OCI-M1 (cell line): ENCODE results near the gene MET.
"Not testable (repeated sequence)": the region's sequence is repeated elsewhere in the genome, so short reads cannot be mapped to it uniquely, and the experiment has no call there.

Source experiments
- DNase-seq: peaks from one replicate; lab custom pipeline; 2025; lab: John Stamatoyannopoulos, UW

Gene MET

DNA sequence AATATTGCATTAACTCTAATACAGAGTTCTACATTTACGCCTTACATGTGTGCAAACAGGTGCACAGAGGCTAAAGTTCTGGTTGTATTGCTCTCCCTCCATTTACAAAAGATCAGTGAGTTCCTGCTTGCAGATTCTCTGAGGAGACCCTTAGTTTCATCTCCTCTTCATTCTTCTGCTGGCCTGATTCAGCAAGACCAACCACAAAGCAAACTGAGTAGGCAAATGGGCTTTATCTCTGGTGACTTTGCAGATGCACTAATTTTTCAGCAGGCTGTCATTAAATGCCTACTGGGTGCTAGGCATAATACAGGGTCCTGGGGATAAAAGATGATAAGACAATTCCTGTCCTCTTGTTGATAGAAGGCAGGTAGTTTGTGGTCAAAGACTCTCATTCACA lies 56.4 kb downstream of the MET start:
- DNase-seq, result no peak

DNA sequence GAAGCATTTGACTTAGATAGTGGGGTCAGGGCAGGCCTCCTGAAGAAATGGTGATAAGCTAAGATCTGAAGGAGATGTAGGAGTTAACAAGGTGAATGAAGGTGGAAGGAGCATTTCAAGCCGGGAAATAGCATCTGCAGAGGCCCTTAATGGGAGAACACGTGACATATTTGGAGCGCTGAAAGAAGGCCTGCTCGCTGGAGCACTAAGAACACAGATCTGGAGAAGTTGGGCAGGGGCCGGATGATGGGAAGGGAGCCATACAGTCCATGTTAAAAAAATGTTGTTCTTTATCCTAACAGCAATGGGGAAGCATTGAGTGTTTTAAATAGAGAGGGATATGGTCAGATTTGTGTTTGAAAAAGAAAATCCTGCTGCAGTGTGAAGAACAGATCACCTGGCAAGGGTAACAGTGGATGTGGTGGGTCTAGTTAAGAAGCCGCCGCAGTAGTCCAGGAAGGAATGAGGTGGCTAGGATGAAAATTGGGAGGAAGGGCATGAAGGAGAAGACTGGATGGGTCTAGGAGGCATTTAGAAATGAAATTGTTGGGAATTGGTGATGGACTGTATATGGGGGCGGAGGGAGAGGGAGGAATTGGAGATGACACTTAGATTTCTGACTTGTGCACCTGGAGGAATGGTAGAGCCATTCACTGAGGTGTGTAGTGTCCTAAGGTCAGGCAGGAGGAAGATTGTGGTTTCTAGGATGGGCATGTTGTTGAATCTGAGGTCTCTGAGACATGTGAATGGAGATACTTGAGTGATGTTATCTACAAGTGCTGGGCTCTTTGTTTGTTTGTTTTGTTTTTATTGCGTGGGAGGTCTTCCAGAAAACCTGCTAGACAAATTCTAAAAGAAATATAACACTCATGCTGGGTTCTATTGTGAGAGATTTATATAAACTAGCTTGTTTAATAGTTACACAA lies 58.4 kb downstream of the MET start:
- DNase-seq, result no peak

DNA sequence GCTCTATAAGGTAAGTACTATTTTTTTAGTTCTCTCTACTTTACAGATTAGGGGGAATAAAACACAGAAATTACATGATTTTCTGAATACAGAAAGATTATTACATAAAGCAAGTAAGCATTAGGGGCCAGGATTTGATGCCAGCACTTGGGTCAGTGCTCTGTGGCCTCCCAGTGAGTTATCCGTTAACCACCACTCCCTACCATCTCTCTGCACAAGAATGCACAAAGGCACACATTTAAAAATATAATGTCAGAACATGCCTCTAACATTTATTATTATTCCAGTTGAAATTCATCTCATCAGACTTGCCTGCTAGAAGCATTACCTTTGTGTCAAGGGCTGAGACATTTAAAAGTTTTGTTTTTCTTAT lies 59.0 kb downstream of the MET start:
- DNase-seq, result no peak

DNA sequence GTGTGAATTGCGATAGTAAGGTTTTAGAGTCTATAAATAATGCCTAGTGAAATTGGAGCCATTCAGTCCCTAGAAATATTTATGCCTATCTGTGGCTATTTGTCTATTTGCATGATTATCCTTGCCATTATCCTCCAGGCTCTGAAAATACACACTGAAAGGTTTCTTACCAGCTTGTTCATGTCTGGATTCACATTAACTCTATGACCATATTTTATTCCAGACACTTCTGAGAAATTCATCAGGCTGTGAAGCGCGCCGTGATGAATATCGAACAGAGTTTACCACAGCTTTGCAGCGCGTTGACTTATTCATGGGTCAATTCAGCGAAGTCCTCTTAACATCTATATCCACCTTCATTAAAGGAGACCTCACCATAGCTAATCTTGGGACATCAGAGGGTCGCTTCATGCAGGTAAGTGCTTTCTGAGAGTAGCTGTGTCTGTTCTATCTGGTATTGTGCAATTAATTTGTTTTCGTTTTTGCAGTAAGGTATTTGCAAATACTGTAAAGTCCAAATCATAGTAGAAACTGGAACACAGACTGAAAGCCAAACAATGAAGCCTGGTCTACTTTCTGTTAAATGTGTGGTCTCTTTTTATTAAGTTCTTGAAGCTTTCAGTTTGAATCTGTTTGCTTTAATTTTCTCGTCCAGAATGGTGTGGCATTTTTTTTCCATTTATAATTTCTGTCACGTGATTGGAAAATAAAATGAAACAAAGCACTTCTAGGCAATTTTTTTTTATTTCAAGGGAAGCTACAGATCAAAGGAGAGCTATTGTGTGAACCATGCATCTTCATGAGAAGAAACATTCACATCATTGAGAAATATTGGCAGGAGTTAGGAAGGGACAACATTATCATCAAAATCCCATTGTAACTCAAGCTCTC lies 59.7 kb downstream of the MET start:
- DNase-seq, result no peak

DNA sequence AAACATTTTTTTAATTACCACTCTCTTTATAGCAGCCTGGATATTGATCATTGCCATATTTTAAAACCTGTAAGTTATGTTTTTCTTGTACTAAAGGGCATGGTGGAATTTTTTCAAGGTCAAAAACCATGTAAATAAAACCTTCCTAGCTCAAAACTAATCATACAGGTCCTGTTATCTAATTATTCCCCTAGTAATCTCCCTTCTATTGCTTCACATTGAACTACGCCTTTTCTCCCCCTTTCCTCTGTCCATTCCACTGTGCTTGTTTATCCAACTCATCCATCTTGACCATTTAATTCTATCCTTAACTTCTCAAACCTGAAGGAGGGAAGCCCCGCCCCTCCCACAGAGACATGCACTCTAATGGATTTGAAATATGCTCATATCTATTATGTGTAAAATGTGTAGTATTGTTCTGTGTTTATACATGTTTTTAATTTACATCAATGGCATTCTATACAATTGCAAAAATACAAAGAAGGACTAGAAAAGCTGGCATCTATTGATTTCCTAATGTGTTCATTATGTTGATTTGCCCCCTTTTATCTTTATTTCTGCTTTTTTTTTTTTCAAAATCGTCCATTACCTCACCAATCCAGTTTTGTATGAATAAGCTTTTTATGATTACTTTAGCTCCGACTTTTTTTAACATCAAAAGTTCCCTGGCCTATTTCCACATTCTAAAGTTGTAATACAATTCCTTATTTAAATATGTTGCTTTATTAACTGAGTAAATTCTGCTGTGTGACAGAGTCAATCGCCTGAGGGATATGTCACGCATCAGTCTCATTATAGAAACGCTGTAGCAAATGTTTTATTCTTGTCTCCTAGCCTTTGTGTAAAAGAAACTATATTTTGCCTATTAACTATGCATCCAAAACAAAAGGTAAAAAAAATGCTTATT lies 61.0 kb downstream of the MET start:
- no peak for DNase-seq

DNA sequence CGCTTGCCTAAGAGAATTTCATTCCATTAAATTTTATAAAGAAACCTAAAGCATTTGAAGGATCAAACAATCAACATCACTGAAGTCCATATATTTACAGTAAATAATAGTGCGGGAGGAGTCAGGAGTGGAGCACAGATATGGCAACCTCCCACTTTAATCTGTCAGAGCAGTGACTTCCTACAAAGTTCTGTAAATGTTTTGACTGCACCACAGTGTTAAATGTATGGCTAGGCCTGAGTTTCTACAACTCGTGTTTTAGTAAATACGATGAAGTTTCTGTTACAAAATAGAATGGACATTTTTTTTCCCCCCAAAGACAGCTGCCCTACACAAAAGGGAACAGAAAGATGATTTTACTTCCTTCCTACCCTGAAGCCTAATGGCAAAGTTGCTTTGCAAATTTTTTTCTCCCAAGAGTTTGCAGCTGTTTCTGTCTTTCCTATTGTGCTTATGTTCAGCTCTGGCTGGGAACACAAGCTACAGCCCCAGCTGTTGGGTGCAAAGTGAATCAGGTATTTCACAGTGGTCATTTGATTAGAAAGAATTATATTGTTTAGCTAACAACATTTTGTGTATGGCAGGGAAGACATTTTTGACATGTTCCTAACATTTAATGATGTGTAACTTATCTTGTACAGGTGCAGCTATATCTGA lies 62.1 kb downstream of the MET start:
- DNase-seq, result no peak

DNA sequence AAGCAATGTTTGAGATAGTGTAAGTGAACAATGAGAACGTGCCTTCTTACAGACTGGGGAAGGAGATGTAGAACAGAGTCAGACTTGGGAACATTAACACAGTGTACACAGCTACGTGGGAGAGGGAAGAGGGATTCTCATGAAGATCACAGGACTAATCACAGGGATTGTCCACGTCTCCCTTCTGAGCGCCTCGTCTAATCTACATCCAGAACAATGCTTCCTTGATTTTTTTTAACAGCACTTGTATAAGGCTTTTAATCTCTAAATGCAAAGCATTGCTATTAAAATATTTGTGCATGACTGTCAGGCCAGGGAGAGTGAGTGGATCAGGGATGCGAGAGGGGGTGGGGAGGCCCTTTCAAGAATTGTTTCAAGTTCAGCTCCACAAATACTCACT lies 62.7 kb downstream of the MET start:
- DNase-seq, result no peak

DNA sequence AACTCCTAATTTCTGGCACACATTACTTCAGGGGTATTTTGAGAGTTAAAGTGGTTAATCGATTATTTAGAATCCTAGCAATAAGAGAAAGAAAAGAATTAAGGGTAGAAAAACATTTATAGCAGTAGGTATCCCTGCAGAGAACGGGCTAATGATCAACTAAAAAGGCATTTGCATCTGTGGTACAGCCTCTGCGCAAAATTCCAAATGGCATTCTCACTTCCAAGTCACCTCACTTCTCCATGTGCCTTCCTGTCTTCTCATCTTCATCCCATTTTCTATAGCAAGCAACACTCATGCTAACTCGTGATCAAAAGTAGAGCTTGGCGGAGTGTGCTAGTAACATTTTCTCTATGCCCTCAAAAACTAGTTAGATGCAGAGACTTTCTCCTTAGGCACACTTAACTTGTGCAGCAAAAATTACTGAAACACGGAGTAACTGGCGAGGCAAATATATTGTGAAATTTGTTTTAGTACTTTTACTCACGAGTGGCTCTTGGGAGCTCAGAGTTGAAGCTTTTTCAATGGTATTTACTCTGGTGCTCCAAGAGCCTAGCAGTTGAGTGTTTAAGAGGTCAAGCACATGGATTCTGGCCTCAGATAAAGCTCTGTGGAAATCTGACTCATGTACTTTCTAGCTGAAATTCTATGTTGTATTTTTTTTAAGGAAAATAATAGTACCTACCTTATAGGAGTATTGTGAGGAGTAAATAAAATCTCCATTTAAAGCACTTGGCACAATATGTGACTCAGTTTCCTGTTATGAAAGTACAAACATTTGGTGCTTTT lies 65.1 kb downstream of the MET start:
- no peak for DNase-seq

DNA sequence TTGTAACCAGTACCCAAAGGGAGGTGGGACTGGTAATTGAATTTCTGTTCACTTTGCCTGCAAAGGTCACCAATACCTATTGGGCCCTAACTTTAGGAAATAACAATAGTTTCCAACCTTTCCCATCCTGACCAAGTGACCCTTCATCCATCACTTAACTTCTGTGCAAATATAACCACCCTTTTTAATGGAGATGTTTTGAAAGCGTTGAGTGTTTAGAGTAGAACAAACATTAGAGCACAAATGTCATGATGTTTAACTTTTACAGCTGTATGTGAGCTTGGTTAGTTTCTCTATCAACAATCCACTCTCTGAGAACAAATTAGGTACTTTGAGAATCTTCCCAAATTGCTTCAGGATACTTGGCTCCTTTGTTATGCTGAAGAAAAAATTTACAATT lies 66.4 kb downstream of the MET start:
- DNase-seq, result no peak

DNA sequence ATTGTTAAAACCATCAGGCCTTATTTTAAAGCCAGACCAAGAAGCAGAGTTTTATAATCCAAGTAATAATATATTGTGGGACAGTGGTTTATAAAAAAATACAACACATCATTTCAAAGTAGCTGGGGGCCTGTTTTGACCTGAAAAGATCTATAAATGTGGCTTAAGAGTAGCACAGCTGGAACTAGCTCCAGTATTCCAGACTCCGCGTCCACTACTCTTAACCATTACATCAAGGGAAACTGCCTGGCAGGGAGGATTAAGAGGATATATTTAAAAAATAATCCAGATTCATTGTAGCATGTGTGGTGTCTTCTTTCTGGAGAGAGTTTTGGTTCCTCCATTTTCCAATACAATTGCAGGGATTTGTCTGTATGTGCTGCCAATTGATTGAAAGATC lies 67.3 kb downstream of the MET start:
- DNase-seq, result no peak

DNA sequence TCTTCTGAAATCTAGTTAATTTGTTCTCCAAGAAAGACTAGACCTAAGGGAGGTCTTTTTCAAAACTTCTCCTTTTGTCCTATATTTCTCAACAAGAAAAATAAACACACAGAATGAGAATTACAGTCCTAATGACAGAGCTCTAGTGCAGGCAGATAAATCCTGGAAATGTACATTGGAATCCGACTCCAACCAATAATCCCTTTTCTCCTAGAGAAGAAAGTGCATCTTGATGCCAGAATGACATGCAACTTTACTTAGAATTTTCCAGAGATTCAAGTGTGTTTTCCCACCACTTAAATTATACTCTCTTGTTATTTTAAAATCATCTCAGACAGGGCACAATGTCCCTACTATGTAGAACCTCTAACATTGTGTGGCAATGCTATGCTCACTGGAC lies 68.2 kb downstream of the MET start:
- no peak for DNase-seq

DNA sequence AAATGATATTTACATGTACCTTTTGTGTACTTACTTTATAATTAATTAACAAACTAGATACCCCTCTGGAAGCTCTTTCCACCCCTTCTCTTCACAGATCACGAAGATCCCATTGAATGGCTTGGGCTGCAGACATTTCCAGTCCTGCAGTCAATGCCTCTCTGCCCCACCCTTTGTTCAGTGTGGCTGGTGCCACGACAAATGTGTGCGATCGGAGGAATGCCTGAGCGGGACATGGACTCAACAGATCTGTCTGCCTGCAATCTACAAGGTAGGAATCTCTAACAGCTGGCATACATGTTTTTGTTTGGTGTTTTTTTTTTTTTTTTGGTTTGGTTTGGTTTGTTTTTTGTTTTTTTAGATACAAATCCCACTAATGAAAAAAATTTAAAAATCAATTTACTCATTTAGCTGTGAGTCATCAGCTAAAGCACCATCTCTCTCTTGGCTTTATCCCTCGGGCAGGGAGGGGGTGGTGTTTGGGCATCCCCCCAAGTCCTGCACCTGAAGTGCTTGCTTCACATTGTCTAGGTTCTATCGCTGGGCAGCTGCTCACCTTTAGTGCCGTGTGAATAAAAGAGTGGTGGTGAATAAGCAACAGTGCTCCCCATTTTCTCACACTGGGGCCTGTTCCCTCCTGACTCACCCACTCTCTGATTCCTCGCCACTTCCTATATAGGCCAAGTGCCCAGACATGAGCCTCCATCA lies 68.9 kb downstream of the MET start:
- DNase-seq, result no peak

DNA sequence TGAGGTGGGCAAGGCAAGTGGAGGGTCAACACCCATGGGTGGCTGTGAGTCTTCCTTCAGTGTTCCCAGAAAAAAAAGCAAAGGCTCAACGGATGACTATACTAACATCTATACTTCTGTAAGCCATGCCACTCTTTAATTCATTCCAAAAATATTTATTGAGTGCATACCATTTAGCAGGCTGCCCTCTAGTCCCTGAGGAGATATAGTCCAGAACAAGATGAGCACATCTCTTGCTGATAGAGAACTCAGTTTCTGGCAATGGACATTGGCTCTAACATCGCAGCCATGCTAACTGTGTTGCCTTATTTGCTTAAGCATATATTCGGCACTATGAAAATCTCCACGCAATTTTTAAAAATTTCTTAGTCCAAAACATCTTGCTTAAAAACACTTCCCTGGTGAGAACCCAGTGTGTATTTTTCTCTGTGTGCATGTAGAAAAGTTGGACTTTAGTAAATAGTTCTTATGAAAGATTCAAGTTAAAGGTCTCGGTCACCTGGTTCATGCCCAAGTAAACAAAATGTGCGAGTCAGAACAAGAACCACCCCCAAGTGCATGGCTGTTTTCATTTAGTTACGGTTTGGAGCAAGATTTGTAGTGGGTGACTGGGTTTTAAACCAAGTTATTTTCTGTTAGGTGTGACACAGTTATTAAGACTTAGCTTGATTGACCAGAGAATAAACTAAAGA lies 69.8 kb downstream of the MET start:
- no peak for DNase-seq

DNA sequence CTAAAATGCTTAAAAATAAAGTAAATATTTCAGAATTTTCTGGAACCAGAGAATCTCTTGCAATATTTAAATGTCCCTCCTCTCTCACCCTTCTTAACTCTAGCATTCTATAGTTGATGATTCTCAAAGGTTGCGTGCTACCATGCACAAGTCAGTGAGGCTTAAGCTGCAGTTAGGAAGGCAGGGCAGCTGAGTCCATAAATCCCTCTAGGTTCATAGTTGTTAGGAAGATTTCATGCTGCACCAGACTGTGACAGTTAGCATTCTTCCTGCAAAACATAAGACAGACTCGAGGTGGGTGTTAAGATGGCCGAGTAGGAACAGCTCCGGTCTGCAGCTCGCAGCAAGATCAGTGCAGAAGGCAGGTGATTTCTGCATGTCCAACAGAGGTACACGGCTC lies 70.6 kb downstream of the MET start:
- no peak for DNase-seq

DNA sequence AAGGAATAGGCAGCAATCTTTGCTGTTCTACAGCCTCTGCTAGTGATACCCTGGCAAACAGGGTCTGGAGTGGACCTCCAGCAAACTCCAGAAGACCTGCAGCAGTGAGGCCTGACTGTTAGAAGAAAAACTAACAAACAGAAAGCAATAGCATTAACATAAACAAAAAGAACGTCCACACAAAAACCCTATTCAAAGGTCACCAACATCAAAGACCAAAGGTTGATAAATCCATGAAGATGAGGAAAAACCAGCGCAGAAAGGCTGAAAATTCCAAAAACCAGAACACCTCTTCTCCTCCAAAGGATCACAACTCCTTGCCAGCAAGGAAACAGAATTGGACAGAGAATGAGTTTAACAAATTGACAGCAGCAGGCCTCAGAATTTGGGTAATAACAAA lies 71.8 kb downstream of the MET start:
- DNase-seq, result not testable (repeated sequence)

DNA sequence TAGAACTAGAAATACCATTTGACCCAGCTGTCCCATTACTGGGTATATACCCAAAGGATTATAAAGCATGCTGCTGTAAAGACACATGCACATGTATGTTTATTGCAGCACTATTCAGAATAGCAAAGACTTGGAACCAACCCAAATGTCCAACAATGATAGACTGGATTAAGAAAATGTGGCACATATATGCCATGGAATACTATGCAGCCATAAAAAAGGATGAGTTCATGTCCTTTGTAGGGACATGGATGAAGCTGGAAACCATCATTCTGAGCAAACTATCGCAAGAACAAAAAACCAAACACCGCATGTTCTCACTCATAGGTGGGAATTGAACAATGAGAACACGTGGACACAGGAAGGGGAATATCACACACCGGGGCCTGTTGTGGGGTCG lies 74.4 kb downstream of the MET start:
- not testable (repeated sequence) for DNase-seq

DNA sequence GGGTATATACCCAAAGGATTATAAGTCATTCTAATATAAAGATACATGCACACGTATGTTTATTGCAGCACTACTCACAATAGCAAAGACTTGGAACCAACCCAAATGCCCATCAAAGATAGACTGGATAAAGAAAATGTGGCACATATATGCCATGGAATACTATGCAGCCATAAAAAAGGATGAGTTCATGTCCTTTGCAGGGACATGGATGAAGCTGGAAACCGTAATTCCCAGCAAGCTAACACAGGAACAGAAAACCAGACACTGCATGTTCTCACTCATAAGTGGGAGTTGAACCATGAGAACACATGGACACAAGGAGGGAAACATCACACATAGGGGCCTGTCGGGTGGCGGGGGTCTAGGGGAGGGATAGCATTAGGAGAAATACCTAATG lies 79.1 kb downstream of the MET start:
- not testable (repeated sequence) for DNase-seq

DNA sequence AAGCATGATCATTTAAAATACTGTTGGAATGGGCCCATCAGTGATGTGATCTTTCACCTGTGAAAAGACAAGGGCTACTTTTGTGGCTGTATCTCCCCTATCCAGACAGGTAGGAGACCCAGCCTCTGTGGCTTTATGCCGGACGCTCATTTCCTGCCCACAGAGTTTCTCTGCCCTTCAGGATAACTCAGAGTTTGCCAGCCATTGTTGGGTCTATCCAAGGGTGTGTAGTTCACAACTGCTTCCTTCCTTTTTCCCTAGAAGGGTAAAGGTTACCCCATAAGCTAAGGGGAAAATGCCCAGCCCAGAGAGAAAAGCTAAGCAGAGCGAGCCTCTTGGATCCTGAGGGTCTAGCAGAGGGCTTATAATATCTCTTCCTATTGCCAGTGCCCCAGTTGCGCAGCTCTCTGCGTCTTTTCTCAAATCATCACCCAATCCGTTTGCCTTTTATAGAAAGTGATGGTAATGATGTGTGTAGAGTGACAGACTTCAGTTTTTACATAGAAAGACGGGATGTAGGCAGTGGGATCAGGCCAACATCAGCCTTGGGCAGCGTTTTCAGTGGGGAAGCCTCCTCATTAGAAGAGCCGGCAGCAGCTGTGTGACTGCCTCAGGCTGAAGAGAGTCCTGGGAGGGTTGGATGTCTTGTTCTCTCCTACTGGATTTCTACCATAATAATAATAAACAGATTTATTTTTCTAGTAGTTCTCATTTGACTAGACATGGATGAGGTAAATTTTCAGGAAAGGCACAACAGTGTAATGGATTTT lies 80.5 kb downstream of the MET start:
- no peak for DNase-seq

DNA sequence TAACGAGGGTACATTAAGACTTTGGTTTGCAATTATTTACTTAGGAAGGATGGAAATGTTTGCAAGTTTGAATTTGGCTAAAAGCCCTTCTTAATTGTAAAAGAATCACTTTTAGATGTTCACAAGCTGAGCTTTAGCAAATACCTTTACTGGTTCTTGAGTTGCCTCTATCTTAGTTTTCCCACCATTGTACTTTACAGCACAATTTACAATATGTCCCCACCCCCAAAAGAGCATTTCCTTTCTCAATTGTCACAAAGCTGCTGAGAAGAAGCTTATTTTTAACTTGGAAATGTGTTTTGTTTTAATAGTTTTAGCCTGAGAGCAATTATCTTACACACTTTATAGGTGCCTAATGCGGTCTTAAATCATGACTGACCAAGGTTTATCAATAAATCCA lies 81.1 kb downstream of the MET start:
- no peak for DNase-seq
